Measurements from ENCODE around the gene EIF4G3.
"Not testable (repeated sequence)": the region's sequence is repeated elsewhere in the genome, so short reads cannot be mapped to it uniquely, and the experiment has no call there.

EIF4G3 gene

GRCh38 chr1:21066356-21067012, 110.2 kb downstream of the EIF4G3 start:
- no peak for TF ChIP-seq ZNF274 (IDR thresholded peaks at IDR 0.05; ENCODE audit: low read depth, low read length)
- H3K4me3 ChIP-seq (ENCODE audit: low read length): no peak overlapping the region

- no peak for TF ChIP-seq ZNF274 (IDR thresholded peaks at IDR 0.05; ENCODE audit: low read depth, low read length)
- no peak overlapping the region for H3K4me3 ChIP-seq (ENCODE audit: low read length)
Measured at GRCh38 chr1:21065851-21066250, 110.8 kb downstream of the EIF4G3 start.

GRCh38 chr1:21064057-21064456, 112.6 kb downstream of the EIF4G3 start:
- no peak overlapping the region for H3K4me3 ChIP-seq (ENCODE audit: low read length)
- TF ChIP-seq ZNF274 (IDR thresholded peaks at IDR 0.05; ENCODE audit: low read depth, low read length): no peak

GRCh38 chr1:21060523-21060922, 116.2 kb downstream of the EIF4G3 start:
- no peak overlapping the region for H3K4me3 ChIP-seq (ENCODE audit: low read length)
- no peak for TF ChIP-seq ZNF274 (IDR thresholded peaks at IDR 0.05; ENCODE audit: low read depth, low read length)

GRCh38 chr1:21059021-21059420, 117.7 kb downstream of the EIF4G3 start:
- TF ChIP-seq ZNF274 (IDR thresholded peaks at IDR 0.05; ENCODE audit: low read depth, low read length): no peak
- no peak overlapping the region for H3K4me3 ChIP-seq (ENCODE audit: low read length)

- H3K4me3 ChIP-seq (ENCODE audit: low read length): no peak overlapping the region
- no peak for TF ChIP-seq ZNF274 (IDR thresholded peaks at IDR 0.05; ENCODE audit: low read depth, low read length)
Measured at GRCh38 chr1:21058035-21058793, 118.5 kb downstream of the EIF4G3 start.

GRCh38 chr1:21053189-21053928, 123.3 kb downstream of the EIF4G3 start:
- not testable (repeated sequence) for H3K4me3 ChIP-seq (ENCODE audit: low read length)

GRCh38 chr1:21052034-21052433, 124.7 kb downstream of the EIF4G3 start:
- no peak overlapping the region for H3K4me3 ChIP-seq (ENCODE audit: low read length)
- no peak for TF ChIP-seq ZNF274 (IDR thresholded peaks at IDR 0.05; ENCODE audit: low read depth, low read length)

- H3K4me3 ChIP-seq (ENCODE audit: low read length): no peak overlapping the region
- TF ChIP-seq ZNF274 (IDR thresholded peaks at IDR 0.05; ENCODE audit: low read depth, low read length): no peak
Measured at GRCh38 chr1:21051177-21051825, 125.4 kb downstream of the EIF4G3 start.

GRCh38 chr1:21050031-21050430, 126.7 kb downstream of the EIF4G3 start:
- no peak for TF ChIP-seq ZNF274 (IDR thresholded peaks at IDR 0.05; ENCODE audit: low read depth, low read length)
- H3K4me3 ChIP-seq (ENCODE audit: low read length): no peak overlapping the region

GRCh38 chr1:21048462-21048861, 128.2 kb downstream of the EIF4G3 start:
- no peak overlapping the region for H3K4me3 ChIP-seq (ENCODE audit: low read length)
- no peak for TF ChIP-seq ZNF274 (IDR thresholded peaks at IDR 0.05; ENCODE audit: low read depth, low read length)

- TF ChIP-seq ZNF274 (IDR thresholded peaks at IDR 0.05; ENCODE audit: low read depth, low read length): no peak
- H3K4me3 ChIP-seq (ENCODE audit: low read length): no peak overlapping the region
Measured at GRCh38 chr1:21046132-21046531, 130.6 kb downstream of the EIF4G3 start.

GRCh38 chr1:21045351-21045750, 131.3 kb downstream of the EIF4G3 start:
- no peak overlapping the region for H3K4me3 ChIP-seq (ENCODE audit: low read length)
- TF ChIP-seq ZNF274 (IDR thresholded peaks at IDR 0.05; ENCODE audit: low read depth, low read length): no peak

GRCh38 chr1:21042929-21043605, 133.6 kb downstream of the EIF4G3 start:
- no peak for TF ChIP-seq ZNF274 (IDR thresholded peaks at IDR 0.05; ENCODE audit: low read depth, low read length)
- no peak overlapping the region for H3K4me3 ChIP-seq (ENCODE audit: low read length)

Data from GM08714 (cell line).